GM18526 (cell line): ENCODE measurements around the gene PLSCR2.
A peak's percentile ranks its signal among the peaks of the same experiment; 100 is the strongest.

Experiments
- POLR2A ChIP-seq: IDR thresholded peaks from 3 replicates; pipeline ENCODE4 v1.6.1; 2011; ENCODE audit not compliant: insufficient read length; ENCODE audit errors: extremely low read depth

The PLSCR2 gene, protein sequence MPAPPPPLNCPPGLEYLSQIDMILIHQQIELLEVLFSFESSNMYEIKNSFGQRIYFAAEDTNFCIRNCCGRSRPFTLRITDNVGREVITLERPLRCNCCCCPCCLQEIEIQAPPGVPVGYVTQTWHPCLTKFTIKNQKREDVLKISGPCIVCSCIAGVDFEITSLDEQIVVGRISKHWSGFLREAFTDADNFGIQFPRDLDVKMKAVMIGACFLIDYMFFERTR

DNA sequence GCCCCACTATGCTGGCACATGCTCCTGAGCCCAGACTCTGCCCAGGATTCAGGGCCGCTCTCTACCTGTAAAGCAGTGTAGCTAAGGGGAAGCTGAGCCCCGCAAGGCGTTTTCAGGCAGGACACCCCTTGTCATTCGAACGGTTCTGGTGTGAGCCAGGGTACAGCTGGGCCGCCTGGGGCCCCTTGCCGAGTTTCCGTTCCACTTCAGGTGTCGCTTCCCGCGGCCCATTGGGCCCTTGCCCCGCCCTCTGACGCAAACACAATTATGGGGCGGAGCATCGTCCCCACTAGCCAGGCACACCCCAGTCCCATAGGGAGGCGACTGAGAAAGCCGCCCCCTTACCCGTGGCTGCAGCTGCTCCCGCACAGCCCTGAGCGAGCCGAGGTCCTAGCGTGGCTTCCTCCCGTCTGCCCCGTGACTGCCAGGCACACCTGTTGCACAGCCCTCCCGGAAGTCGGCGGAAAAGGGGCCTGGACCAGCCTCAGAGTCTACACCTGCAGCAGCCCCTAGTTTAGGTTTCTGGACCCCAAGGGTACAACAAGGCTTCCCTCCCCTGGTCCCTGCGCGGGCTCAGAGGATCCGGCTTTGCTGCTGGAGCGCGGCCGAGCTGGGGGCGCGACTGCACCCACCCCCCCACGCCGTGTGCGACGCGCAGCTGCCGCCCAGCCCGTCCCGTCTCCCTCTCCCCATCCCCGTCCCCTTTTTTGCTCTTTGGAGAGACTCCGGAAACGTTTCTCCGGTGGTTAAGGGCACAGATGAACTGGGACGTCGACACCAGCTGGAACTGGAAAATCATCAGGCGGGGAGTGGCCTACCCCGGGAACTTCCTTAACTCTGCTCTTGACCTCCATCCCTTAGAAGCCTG, at the start of gene PLSCR2:
Gene PLSCR2 (minus strand): TSS at position 412 of the 868 bp plus-strand sequence. CDS start 9,657 bp downstream, outside the sequence.
- TF ChIP-seq POLR2A = peak; percentile 52

DNA sequence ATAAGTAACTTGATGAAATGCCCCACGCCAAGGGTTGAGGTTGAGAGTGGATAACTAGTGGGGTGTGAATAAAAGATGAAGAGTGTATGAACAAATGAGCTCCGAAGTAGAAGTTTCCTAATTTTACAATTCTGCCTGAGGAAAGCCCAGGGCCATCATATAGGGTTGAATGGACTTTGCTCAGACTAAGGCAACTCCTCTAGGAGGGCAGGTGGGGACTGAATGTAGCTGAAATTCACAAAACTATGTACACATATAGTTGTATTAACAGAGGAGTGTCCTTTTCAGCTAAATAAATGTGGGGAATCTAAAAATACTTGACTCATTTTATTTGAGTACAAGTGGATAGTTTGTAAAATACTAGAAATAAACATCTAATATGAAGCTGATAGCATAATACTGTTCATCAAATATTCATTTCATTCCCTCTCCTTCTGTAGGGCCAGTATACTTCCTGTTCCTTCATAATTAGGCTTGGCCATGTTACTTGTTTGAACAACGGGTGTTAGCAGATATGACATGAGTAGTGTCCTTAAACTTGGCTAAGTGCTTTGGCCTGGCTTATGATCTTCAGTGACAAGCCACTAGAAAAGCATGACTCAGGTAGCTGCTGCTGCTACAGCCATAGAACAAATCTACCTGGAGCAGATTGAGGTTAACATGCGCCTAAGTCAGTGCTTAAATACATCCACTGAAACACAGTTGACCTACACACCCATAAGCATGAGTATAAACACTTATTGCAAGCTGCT, 48.5 kb upstream of the PLSCR2 start:
- TF ChIP-seq POLR2A = no peak

DNA sequence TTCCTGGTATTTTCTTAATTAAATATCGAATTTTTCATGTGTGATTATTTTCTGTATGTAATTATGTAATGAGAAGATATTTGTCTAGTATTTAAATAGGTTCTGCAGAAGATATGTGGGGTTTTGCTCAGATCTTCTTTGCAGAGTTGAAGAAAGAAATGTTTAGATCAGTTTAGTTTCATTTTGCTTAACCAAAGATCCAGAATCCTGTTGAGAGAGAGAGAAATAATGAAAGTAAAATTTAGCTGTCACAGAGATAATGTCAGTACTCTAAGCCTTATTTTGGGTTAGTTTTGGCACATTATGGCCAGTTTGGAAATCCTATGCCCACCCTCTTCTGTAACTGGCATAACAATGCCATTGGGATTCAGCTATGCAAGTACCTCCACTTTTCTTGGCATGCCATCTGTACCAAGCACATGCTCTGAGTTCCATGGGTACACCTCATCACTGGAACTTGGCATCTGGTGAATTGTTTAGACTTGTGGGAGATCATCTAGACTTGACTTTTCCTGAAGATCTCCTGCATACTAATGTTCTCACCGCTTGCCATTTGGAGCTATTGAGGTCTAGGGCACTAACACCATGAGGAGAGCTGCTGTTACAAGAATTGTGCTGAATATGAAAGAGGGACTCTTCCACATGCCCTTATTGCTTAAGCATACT, 44.2 kb upstream of the PLSCR2 start:
- no peak for TF ChIP-seq POLR2A

DNA sequence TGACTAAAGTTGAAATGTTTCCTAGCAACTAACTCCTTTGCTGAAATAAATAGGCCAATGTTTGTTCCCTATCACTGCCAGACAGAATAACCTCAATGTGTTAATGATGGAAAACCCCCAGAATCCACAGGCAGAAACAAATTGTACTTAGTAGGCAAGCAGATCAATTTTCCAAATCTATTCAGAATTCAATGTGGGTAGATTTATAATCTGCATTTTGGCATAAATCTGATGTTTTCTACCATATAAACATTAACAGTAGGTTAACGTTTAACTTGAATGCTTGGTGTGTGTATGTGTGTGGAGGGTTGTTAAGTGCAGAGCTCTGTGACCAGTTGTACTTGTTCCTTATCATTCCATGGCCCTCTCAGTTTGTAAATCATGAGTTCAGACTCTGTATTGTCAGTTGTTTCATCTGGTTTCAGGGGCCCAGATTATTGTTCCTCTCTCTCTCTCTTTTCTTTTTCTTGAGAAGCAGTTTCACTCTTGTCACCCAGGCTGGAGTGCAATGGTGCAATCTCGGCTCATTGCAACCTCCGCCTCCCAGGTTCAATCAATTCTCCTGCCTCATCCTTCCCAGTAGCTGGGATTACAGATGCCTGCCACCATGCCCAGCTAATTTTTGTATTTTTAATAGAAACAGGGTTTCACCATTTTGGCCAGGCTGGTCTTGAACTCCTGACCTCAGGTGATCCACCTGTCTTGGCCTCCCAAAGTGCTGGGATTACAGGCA, 42.2 kb upstream of the PLSCR2 start:
- TF ChIP-seq POLR2A = no peak

DNA sequence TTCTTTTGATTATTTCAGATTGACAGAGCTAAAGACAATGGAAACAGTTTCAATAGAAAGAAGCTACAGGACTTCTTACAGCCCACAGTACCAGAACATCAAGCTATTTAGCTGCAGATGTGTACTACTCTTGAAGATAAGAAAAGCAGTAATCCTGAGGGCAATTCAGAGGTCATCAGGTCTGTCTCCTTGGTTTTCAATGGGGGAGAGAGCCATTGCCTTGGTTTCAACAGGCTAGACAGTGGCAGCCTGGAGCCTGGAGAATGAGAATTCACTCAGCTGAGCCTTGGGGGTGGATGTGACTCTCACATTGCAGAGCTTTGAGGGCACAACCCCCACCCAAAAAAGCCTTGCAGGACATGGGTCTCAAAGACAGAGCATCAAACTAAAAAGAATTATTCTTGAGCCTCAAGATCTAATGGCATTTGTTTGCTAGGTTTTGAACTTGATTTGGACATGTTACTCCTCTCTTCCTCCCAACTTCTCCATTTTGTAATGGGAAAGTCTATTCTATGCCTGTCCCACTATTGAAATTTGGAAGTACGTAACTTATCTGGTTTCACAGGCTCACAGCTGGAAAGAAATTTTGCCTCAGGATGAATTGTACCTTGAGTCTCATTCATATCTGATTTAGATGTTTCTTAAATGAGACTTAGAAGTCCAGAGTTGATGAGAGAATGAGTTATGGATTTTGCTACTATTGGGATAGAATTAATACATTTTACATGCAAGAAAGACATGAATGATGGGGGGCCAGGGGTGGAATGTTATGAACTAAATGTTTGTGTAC, 38.2 kb upstream of the PLSCR2 start:
- no peak for TF ChIP-seq POLR2A

DNA sequence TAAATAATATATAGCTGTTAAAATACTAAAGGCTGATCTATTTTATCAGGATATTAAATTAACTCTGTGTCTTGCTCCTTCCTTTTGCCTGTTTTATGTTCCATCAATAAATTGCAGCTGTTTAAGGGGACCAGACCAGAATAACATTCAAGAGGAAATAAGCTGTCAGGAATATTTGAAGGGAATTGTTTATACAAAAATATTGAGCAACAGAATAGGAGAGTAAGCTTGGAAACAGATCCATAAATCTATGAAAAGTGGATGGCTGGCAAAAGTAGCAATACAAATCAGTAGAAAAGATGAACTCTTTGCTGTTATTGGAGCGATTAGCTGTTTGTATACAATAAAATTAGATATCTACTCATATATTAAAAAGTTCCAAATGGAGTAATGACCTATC, 36.2 kb upstream of the PLSCR2 start:
- TF ChIP-seq POLR2A = no peak

DNA sequence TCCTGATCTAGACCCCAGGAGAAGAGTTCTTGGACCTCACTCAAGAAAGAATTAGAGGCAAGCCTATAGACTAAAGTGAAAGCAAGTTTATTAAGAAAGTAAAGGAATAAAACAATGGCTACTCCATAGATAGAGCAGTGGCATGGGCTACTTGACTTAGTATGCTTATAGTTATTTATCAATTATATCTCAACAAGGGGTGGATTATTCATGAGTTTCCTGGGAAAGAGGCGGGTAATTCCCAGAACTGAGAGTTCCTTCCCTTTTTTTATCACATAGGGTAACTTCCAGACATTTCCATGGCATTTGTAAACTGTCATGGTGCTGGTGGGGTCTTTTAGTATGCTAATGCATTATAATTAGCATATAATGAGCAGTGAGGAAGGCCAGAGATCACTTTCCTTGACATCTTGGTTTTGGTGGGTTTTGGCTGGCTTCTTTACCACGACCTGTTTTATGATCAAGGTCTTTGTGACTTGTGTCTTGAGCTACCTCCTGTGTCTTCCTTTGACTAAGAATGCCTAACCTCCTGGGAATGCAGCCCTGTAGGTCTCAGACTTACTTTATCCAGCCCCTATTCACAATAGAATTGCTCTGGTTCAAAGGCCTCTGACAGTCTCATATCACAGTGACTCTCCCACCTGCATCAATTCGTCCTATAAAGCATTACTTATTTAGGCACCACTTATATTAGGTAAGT, 35.3 kb upstream of the PLSCR2 start:
- no peak for TF ChIP-seq POLR2A

DNA sequence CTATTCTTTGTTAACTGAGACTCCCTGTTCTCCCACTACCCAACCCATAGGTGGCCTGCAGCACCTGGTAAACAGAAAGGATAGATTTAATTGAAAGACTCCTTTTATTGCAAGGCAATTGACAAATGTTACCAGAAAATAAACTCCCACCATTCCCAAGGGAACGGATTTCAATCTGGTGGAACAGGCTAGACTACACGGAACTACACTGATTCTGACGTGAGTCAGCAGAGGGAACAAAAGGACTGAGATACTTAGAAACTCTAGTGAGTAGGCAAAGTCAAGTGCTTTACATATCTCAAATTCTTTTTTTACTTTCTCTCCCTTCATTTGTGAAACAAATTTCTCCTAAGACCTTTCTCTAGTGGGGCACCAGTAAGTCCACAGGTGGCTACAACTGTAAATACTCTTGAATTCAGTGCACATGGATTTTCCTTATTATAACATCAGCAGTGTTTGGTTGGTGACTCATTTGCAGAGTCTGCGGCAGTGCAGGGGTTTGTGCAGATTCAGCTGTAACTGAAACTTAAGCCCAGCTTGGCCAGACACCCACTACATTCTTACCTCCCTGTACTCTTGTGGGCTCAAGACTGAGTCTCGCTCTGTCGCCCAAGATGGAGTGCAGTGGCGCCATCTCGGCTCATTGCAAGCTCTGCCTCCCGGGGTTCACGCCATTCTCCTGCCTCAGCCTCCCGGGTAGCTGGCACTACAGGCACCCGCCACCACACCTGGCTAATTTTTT, 34.3 kb upstream of the PLSCR2 start:
- no peak for TF ChIP-seq POLR2A

DNA sequence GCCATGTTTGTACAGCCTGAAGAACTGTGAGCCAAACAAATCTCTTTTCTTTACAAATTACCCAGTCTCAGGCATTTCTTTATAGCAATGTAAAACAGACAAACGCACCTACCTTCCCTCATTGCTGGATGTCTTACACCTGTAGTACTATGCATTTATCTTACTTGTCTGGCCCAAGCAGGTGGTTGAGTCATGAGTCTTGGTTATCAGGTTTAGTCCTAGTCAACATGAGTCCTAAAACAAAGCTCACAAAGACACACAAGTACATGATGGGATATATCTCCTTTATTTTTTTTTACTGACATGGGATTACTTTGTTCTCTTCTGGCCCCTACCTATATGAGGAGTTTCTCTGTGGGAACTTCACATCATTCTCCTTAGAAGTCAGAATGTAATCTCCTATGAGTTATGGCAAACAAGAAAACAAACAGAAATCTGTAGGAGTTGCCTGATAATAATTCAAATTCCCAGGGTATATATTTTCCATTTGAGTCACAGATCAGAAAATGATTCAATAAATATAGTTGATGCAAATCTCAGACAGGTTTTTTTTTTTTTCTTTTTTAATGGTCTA, 33.6 kb upstream of the PLSCR2 start:
- TF ChIP-seq POLR2A = no peak

DNA sequence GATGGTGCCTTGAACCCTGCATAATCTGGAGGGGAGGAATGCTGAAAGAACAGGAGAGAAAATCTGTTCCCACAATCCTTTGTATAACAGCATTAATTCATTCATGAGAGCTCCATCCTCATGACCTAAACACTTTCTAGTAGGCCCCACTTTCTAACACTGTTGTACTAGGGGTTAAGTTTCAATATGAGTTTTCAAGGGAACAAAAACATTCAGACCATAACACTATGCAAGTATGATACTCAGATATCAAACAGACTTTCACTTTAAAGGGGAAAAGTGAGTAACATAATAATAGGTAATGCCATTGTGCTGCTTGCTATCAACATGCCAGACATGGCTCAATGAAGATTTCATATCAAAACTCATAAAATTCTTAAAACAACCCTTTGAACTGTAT, 32.4 kb upstream of the PLSCR2 start:
- TF ChIP-seq POLR2A = no peak

DNA sequence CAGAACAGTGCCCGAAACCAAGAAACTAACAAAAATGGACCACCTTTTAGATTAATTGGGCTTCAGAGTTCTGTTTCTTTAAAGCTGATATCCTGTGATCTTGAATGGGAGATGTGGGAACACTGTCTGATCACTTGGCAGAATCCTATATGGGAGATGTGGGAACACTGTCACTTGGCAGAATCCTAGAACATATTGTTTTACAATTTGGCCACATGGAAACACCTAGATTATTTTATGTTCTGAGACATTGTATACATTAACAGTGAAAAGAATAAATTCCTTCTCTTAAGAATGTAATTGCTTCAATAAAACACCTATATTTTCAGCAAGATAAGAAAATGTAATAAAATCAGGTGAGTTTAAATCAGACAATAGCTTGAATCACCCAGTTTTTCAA, 30.3 kb upstream of the PLSCR2 start:
- no peak for TF ChIP-seq POLR2A

DNA sequence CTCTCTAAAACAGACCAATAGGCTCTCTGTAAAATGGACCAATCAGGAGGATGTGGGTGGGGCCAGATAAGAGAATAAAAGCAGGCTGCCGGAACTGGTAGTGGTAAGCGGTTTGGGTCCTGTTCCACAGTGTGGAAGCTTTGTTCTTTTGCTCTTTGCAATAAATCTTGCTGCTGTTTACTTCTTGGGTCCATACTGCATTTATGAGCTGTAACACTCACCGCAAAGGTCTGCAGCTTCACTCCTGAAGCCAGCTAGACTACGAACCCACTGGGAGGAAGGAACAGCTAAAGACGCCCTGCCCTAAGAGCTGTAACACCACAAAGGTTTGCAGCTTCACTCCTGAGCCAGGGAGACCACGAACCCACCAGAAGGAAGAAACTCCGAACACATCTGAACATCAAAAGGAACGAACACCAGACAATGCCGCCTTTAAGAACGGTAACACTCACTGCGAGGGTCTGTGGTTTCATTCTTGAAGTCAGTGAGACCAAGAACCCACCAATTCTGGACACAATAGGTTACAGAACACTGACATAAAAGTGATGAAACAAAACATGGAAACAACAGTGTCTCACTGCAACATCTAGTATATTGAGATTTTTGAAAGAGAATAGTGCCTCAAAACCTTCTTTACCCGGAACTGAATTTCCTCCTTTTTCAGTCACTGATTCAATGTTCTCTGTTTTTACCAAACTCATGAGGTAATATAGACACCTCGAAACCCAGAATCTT, 28.8 kb upstream of the PLSCR2 start:
- no peak for TF ChIP-seq POLR2A
